Loucy (cell line): Measurements from ENCODE around the gene RAB6A.

Experiments
- EZH2phosphoT487 ChIP-seq: fragments of 200-600 bp; IDR thresholded peaks from 2 replicates; pipeline ENCODE4 v1.6.1; 2018; ENCODE audit warnings: antibody characterized with exemption, mild to moderate bottlenecking, moderate library complexity, borderline replicate concordance
- TF ChIP-seq, protein P1 (sequence below): fragments of 200-600 bp; sonication (generic); conservative IDR thresholded peaks from 2 replicates; pipeline ENCODE4 v1.5.1; 2014; ENCODE audit warnings: mild to moderate bottlenecking, antibody characterized with exemption, low read length

- TF ChIP-seq, protein P1, sequence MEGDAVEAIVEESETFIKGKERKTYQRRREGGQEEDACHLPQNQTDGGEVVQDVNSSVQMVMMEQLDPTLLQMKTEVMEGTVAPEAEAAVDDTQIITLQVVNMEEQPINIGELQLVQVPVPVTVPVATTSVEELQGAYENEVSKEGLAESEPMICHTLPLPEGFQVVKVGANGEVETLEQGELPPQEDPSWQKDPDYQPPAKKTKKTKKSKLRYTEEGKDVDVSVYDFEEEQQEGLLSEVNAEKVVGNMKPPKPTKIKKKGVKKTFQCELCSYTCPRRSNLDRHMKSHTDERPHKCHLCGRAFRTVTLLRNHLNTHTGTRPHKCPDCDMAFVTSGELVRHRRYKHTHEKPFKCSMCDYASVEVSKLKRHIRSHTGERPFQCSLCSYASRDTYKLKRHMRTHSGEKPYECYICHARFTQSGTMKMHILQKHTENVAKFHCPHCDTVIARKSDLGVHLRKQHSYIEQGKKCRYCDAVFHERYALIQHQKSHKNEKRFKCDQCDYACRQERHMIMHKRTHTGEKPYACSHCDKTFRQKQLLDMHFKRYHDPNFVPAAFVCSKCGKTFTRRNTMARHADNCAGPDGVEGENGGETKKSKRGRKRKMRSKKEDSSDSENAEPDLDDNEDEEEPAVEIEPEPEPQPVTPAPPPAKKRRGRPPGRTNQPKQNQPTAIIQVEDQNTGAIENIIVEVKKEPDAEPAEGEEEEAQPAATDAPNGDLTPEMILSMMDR: no peak
- no peak for TF ChIP-seq EZH2phosphoT487
These were observed 108.7 kb downstream of the RAB6A start for GRCh38 chr11:73652046-73652730.
